Measurements from ENCODE around the gene IGSF8. TPM values are rescaled to one million over a fixed set of nuclear protein-coding genes. Genes with fewer than 3 reads are reported as not detected.

Gene IGSF8
- total RNA-seq, 1 donor from 2014 or later, result 37.9 TPM

DNA sequence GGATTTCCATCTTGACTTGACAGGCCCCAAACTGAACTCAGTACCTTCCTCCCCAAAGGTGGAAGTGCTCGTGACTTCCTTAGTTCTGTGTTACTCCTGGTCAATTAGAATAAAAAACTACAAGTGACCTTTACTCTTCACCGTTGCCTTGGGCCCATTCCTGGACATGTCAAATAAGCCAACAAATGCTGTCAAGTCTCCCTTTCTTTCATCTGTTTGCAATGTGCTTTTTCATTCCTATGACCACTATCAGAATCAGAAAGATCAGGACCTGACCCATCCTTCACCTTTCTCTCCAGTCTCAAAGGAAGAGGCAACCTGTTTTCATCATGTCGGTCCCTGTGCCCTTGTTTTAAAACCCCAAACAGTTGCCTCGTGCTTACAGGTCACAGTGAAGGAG is 23.6 kb downstream of the IGSF8 start:
- TF ChIP-seq, protein P1, sequence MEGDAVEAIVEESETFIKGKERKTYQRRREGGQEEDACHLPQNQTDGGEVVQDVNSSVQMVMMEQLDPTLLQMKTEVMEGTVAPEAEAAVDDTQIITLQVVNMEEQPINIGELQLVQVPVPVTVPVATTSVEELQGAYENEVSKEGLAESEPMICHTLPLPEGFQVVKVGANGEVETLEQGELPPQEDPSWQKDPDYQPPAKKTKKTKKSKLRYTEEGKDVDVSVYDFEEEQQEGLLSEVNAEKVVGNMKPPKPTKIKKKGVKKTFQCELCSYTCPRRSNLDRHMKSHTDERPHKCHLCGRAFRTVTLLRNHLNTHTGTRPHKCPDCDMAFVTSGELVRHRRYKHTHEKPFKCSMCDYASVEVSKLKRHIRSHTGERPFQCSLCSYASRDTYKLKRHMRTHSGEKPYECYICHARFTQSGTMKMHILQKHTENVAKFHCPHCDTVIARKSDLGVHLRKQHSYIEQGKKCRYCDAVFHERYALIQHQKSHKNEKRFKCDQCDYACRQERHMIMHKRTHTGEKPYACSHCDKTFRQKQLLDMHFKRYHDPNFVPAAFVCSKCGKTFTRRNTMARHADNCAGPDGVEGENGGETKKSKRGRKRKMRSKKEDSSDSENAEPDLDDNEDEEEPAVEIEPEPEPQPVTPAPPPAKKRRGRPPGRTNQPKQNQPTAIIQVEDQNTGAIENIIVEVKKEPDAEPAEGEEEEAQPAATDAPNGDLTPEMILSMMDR (IDR thresholded peaks at IDR 0.05), result no peak
- Histone ChIP-seq H3K4me3 (no peak overlapping the region), H3K27ac (no peak overlapping the region), H3K9me3 (no peaks in the 10 kb centered on the region), H3K36me3 (no peaks in the 10 kb centered on the region), H3K27me3 (no peaks in the 10 kb centered on the region), H3K4me1 (peaks cover 0 to 5% of the 10 kb centered on the region in 2 donors)
- no peak for DNase-seq (ENCODE audit: low spot score in 2 of 2)
- intact Hi-C loops (cut with DNase I), result no loop called here

- Histone ChIP-seq H3K27me3 (no peaks in the 10 kb centered on the region), H3K4me1 (peaks cover 0 to 7% of the 10 kb centered on the region in 2 donors), H3K4me3 (no peak overlapping the region), H3K9me3 (no peaks in the 10 kb centered on the region), H3K27ac (no peak overlapping the region), H3K36me3 (no peaks in the 10 kb centered on the region)
- intact Hi-C loops (cut with DNase I), result no loop called here
- TF ChIP-seq, protein P1 (IDR thresholded peaks at IDR 0.05), result no peak
- DNase-seq (ENCODE audit: low spot score in 2 of 2), result no peak
Observed at GRCh38 chr1:160071289-160071688, 27.1 kb downstream of the IGSF8 start.

DNA sequence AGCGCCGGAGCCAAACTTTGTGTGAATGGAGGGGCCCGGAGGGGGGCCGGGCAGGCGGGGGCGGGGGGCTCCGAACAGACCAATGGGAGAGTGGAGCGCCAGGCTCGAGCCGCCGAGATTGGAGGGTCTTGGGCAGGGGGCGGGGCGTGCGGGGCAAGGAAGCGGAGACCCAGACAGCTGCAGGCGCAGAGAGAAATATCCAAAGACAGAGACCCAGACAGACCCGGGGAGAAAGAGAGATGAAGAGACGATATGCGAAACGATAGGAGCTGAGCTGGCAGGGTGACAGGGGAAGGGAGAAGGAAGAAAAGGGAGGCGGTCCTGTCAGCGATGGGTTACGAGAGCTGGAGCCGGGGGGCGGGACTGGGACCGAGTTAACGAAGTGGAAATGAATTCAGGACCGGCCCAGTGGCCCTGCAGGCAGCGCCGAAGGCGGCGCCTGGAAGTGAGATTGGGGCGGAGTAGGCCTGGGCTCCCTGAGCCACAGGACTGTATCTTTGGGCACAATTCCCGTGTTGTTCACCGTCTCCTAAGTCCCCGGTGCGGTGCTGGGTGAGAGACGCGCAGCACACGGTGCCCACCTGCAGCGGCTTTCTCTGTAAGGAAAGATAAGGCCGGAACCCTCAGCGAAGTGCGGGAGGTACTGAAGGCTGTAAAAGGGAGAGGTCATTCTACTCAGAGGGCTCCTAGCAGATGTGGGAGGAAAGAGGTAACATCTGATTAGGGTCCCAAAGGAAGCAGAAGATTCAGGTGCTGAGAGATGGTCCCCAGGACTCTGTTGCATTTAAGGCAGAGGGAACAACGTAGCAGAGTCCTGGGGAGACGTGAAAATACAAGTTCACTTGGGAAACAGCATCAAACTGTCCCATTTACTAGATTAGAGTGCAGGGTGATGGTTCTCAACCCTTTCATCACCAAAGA is 27.9 kb downstream of the IGSF8 start:
- Histone ChIP-seq H3K36me3 (no peaks in the 10 kb centered on the region), H3K27ac (no peak overlapping the region), H3K4me1 (peaks cover 0 to 7% of the 10 kb centered on the region in 2 donors), H3K27me3 (no peaks in the 10 kb centered on the region), H3K4me3 (peak overlapping the region; percentile 51 to 67), H3K9me3 (no peaks in the 10 kb centered on the region)
- DNase-seq (ENCODE audit: low spot score in 2 of 2), result peak; percentile 41 to 88
- intact Hi-C loops (cut with DNase I), result no loop called here
- TF ChIP-seq, protein P1 (IDR thresholded peaks at IDR 0.05), result no peak

DNA sequence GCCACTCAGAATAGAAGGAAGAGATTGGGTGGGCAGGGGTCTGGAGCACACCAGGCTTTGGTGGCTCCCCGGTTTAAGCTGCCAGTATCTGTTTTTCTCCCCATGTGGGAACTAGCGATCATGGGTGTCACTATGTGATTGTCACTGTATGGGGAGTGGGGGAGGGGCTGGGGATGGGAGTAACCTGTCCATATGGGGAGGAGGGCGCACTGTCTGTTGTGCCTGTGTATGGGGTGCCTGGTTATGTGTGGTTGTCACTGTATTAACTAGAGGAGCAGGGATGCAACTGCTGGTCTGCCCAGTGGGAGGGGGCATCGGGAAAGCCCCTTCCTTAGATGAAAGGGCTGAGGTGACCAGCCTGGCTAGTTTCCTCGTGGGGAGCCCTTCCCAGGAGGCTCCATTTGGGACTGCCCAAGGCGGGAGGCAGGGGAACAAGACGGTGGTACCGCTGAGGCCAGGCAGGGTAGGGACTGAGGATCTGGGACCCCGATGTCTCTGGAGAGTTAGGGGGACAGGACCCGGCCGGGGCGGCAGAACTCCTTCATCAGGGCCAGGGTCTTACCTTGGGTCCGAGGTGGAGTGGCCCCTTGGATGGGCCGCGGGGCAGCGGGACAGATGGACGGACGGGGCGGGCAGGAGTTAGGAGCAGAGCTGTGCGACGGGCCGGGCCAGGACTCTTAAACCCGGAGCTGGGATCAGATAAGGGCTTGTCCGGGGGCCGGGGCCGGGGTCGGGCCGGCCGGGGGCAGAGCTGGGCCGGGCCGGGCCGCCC is 28.8 kb downstream of the IGSF8 start, which contains the start of gene KCNJ10:
KCNJ10 (minus strand) TSS at position 701 of the 772 bp plus-strand sequence. CDS start 27,628 bp downstream, outside the sequence.
- no peaks in the 10 kb centered on the region for H3K9me3 ChIP-seq
- intact Hi-C loops (cut with DNase I), result no loop called here
- peaks cover 0 to 7% of the 10 kb centered on the region in 2 donors for H3K4me1 ChIP-seq
- DNase-seq (ENCODE audit: low spot score in 2 of 2), result no peak
- H3K27me3 ChIP-seq, result no peaks in the 10 kb centered on the region
- TF ChIP-seq, protein P1 (IDR thresholded peaks at IDR 0.05), result no peak
- H3K36me3 ChIP-seq, result no peaks in the 10 kb centered on the region
- no peak within 1 kb of the TSS for H3K27ac ChIP-seq
- H3K4me3 ChIP-seq, result peak within 1 kb of the TSS; percentile 51 to 67

- H3K27me3 ChIP-seq, result no peaks in the 10 kb centered on the region
- no peak for DNase-seq (ENCODE audit: low spot score in 2 of 2)
- no peaks in the 10 kb centered on the region for H3K36me3 ChIP-seq
- H3K4me1 ChIP-seq, result peaks cover 0 to 7% of the 10 kb centered on the region in 2 donors
- TF ChIP-seq, protein P1 (IDR thresholded peaks at IDR 0.05), result no peak
- H3K4me3 ChIP-seq, result no peak overlapping the region
- H3K9me3 ChIP-seq, result no peaks in the 10 kb centered on the region
- intact Hi-C loops (cut with DNase I), result no loop called here
- H3K27ac ChIP-seq, result no peak overlapping the region
Observed at GRCh38 chr1:160068225-160068624, 30.2 kb downstream of the IGSF8 start.

All from ascending aorta (tissue), 2 donors.